SU-DHL-6 (cell line): ENCODE data around the gene SLC36A1.

Experiments used
- H2AFZ ChIP-seq: fragments of 200-600 bp; sonication (generic); 2 replicates; pipeline ENCODE4 v1.6.1; 2014; ENCODE audit warnings: low read depth, mild to moderate bottlenecking, moderate library complexity, mixed read lengths, antibody characterized with exemption, low read length; ENCODE audit not compliant: severe bottlenecking
- H3F3A ChIP-seq: fragments of 200-600 bp; shearing (Covaris generic); 2 replicates; pipeline ENCODE4 v1.6.0; 2016; ENCODE audit warnings: antibody characterized with exemption, mild to moderate bottlenecking; ENCODE audit not compliant: insufficient read depth
- H3K27ac ChIP-seq: fragments of 200-600 bp; sonication (generic); 2 replicates; pipeline ENCODE4 v1.5.1; 2016; ENCODE audit warnings: low read depth, mild to moderate bottlenecking, low read length, moderate library complexity, mixed read lengths
- H3K27me3 ChIP-seq: fragments of 200-600 bp; sonication (generic), shearing (Covaris generic); 2 replicates; pipeline ENCODE4 v1.6.0; 2014; ENCODE audit warnings: mild to moderate bottlenecking, low read length
- H3K36me3 ChIP-seq: fragments of 200-600 bp; sonication (generic); 2 replicates; pipeline ENCODE4 v1.6.1; 2014; ENCODE audit warnings: mild to moderate bottlenecking, low read length, mixed read lengths
- H3K4me2 ChIP-seq: fragments of 300-600, 200-600 bp; shearing (Covaris generic), sonication (generic); 2 replicates; pipeline ENCODE4 v1.6.0; 2014; ENCODE audit warnings: low read length, low read depth, mild to moderate bottlenecking; ENCODE audit not compliant: poor library complexity, severe bottlenecking
- H3K4me3 ChIP-seq: fragments of 200-600 bp; sonication (generic); 2 replicates; pipeline ENCODE4 v1.5.1; 2014; ENCODE audit warnings: antibody characterized with exemption, low read length, mild to moderate bottlenecking, mixed read lengths; ENCODE audit not compliant: insufficient read depth, poor library complexity, severe bottlenecking
- H3K79me2 ChIP-seq: fragments of 200-600 bp; sonication (generic); 2 replicates; pipeline ENCODE4 v1.6.1; 2014; ENCODE audit warnings: mild to moderate bottlenecking, low read length, moderate library complexity; ENCODE audit not compliant: insufficient read depth
- H3K9ac ChIP-seq: fragments of 200-600 bp; sonication (generic); 2 replicates; pipeline ENCODE4 v1.7.0; 2014; ENCODE audit warnings: mild to moderate bottlenecking, low read length
- H3K9me2 ChIP-seq: fragments of 200-600 bp; sonication (generic); replicated peaks from 2 replicates; pipeline ENCODE4 v1.6.1; 2014; ENCODE audit warnings: low read length; ENCODE audit not compliant: insufficient read depth
- H3K9me3 ChIP-seq: fragments of 200-600 bp; sonication (generic); 2 replicates; pipeline ENCODE4 v1.6.1; 2014; ENCODE audit warnings: low read length, mixed read lengths; ENCODE audit not compliant: insufficient read depth
- H4K20me1 ChIP-seq: fragments of 200-600 bp; sonication (generic); 2 replicates; pipeline ENCODE4 v1.6.1; 2014; ENCODE audit warnings: low read depth, mild to moderate bottlenecking, antibody characterized with exemption, low read length, moderate library complexity, mixed read lengths
- CTCF ChIP-seq: fragments of 200-600 bp; sonication (generic); IDR thresholded peaks from one replicate; pipeline ENCODE4 v1.5.1; 2017; ENCODE audit warnings: antibody characterized with exemption, mild to moderate bottlenecking, low read length, moderate library complexity; ENCODE audit not compliant: insufficient read depth, poor library complexity, severe bottlenecking
- EZH2phosphoT487 ChIP-seq: fragments of 200-600 bp; sonication (generic), shearing (Covaris generic); conservative IDR thresholded peaks from 2 replicates; pipeline ENCODE4 v1.6.1; 2018; ENCODE audit warnings: mild to moderate bottlenecking, antibody characterized with exemption, low read length, moderate library complexity, mixed read lengths

Gene SLC36A1

GRCh38 chr5:151523335-151523734, 75.9 kb downstream of the SLC36A1 start:
- no peaks in the 10 kb centered on the region for H3F3A ChIP-seq
- no peaks in the 10 kb centered on the region for H3K36me3 ChIP-seq
- no peak for TF ChIP-seq EZH2phosphoT487
- peak; percentile 30 for TF ChIP-seq CTCF
- no peak overlapping the region for H3K9ac ChIP-seq
- no peaks in the 10 kb centered on the region for H3K79me2 ChIP-seq
- no peaks in the 10 kb centered on the region for H3K9me3 ChIP-seq
- H3K27ac ChIP-seq: no peak overlapping the region
- H3K27me3 ChIP-seq: no peaks in the 10 kb centered on the region
- H3K4me3 ChIP-seq: no peak overlapping the region
- H3K4me2 ChIP-seq: no peak overlapping the region
- no peaks in the 10 kb centered on the region for H3K9me2 ChIP-seq
- no peak overlapping the region for H2AFZ ChIP-seq
- no peaks in the 10 kb centered on the region for H4K20me1 ChIP-seq

GRCh38 chr5:151528153-151528552, 80.8 kb downstream of the SLC36A1 start:
- Histone ChIP-seq H3K36me3 (no peaks in the 10 kb centered on the region), H3K4me3 (no peak overlapping the region), H3K27ac (no peak overlapping the region), H3K79me2 (no peaks in the 10 kb centered on the region), H2AFZ (no peak overlapping the region), H3K4me2 (no peak overlapping the region), H3F3A (no peaks in the 10 kb centered on the region), H3K9me2 (no peaks in the 10 kb centered on the region), H4K20me1 (no peaks in the 10 kb centered on the region), H3K27me3 (no peaks in the 10 kb centered on the region), H3K9me3 (no peaks in the 10 kb centered on the region), H3K9ac (no peak overlapping the region)
- TF ChIP-seq EZH2phosphoT487 (no peak), CTCF (no peak)

DNA sequence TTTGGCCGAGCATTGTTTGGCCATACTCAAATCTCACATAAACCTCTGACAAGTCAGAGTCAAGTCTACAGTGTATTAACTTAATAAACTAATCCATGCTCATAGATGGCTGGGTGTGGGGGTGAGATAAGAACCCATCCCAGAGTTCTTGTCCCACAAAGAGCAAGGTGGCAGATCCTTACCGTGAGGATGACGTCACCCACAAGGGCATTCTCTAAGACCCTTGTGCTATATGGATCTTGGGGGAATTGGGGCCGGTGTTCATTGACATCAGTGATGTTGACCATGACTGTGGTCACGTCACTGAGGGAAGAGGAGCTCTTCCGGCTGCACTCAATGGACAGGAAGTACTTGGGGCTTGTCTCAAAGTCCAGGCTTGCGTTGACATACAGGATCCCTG, 81.6 kb downstream of the SLC36A1 start:
- H2AFZ ChIP-seq: no peak overlapping the region
- no peaks in the 10 kb centered on the region for H3K79me2 ChIP-seq
- no peak overlapping the region for H3K27ac ChIP-seq
- no peaks in the 10 kb centered on the region for H3F3A ChIP-seq
- no peak for TF ChIP-seq EZH2phosphoT487
- no peak for TF ChIP-seq CTCF
- H3K4me3 ChIP-seq: no peak overlapping the region
- no peaks in the 10 kb centered on the region for H3K27me3 ChIP-seq
- H3K9ac ChIP-seq: no peak overlapping the region
- no peaks in the 10 kb centered on the region for H4K20me1 ChIP-seq
- H3K9me2 ChIP-seq: no peaks in the 10 kb centered on the region
- H3K4me2 ChIP-seq: no peak overlapping the region
- no peaks in the 10 kb centered on the region for H3K9me3 ChIP-seq
- H3K36me3 ChIP-seq: no peaks in the 10 kb centered on the region

- Histone ChIP-seq H3K27ac (no peak overlapping the region), H4K20me1 (no peaks in the 10 kb centered on the region), H3K4me3 (no peak overlapping the region), H3K9ac (no peak overlapping the region), H3K79me2 (no peaks in the 10 kb centered on the region), H3K4me2 (no peak overlapping the region), H2AFZ (no peak overlapping the region), H3K27me3 (no peaks in the 10 kb centered on the region), H3F3A (no peaks in the 10 kb centered on the region), H3K36me3 (no peaks in the 10 kb centered on the region), H3K9me2 (no peaks in the 10 kb centered on the region), H3K9me3 (no peaks in the 10 kb centered on the region)
- TF ChIP-seq CTCF: no peak
- no peak for TF ChIP-seq EZH2phosphoT487
Measured at GRCh38 chr5:151531581-151531980, 84.2 kb downstream of the SLC36A1 start.
